Measurements from ENCODE around the gene KIFC3. TPM values are rescaled to one million over a fixed set of nuclear protein-coding genes. Genes with fewer than 3 reads are reported as not detected.

Gene KIFC3
- total RNA-seq, 4 donors from 2014 or later: 3.2 to 44.2 (median 17.4) TPM

GRCh38 chr16:57764341-57765159 lies 37.7 kb downstream of the KIFC3 start:
- DNase-seq: no peak
- no peak for TF ChIP-seq POLR2A (IDR thresholded peaks at IDR 0.05)
- TF ChIP-seq CTCF (IDR thresholded peaks at IDR 0.05): no peak
- Histone ChIP-seq H3K4me3 (no peak overlapping the region), H3K9me3 (no peaks in the 10 kb centered on the region), H3K36me3 (no peaks in the 10 kb centered on the region), H3K4me1 (no peaks in the 10 kb centered on the region), H3K27me3 (no peaks in the 10 kb centered on the region), H3K27ac (peak overlapping the region in 1 of 2 donors; percentile 31)
- intact Hi-C loops (cut with DNase I; ENCODE audit: low total_unique reads): no loop called here

GRCh38 chr16:57764006-57764340 lies 38.3 kb downstream of the KIFC3 start:
- no peaks in the 10 kb centered on the region for H3K9me3 ChIP-seq
- H3K27ac ChIP-seq: peak overlapping the region in 1 of 2 donors; percentile 31
- no peak overlapping the region for H3K4me3 ChIP-seq
- no peaks in the 10 kb centered on the region for H3K36me3 ChIP-seq
- TF ChIP-seq POLR2A (IDR thresholded peaks at IDR 0.05) (no peak), CTCF (IDR thresholded peaks at IDR 0.05) (no peak)
- H3K4me1 ChIP-seq: no peaks in the 10 kb centered on the region
- intact Hi-C loops (cut with DNase I; ENCODE audit: low total_unique reads): no loop called here
- DNase-seq: no peak
- no peaks in the 10 kb centered on the region for H3K27me3 ChIP-seq

- intact Hi-C loops (cut with DNase I; ENCODE audit: low total_unique reads): no loop called here
Observed at GRCh38 chr16:57763285-57764005, 38.8 kb downstream of the KIFC3 start.

GRCh38 chr16:57762365-57763040 lies 39.8 kb downstream of the KIFC3 start:
- H3K36me3 ChIP-seq: no peaks in the 10 kb centered on the region
- intact Hi-C loops (cut with DNase I; ENCODE audit: low total_unique reads): no loop called here
- no peaks in the 10 kb centered on the region for H3K9me3 ChIP-seq
- no peaks in the 10 kb centered on the region for H3K4me1 ChIP-seq
- H3K27me3 ChIP-seq: no peaks in the 10 kb centered on the region
- no peak for DNase-seq
- H3K27ac ChIP-seq: no peak overlapping the region
- TF ChIP-seq CTCF (IDR thresholded peaks at IDR 0.05) (no peak), POLR2A (IDR thresholded peaks at IDR 0.05) (no peak)
- no peak overlapping the region for H3K4me3 ChIP-seq

More at GRCh38 chr16:57763285-57764005, 38.8 kb downstream of the KIFC3 start:
- H3K4me3 ChIP-seq: no peak overlapping the region
- DNase-seq: no peak
- H3K4me1 ChIP-seq: no peaks in the 10 kb centered on the region
- no peak for TF ChIP-seq CTCF (IDR thresholded peaks at IDR 0.05)
- TF ChIP-seq POLR2A (IDR thresholded peaks at IDR 0.05): no peak
- no peaks in the 10 kb centered on the region for H3K9me3 ChIP-seq
- H3K36me3 ChIP-seq: no peaks in the 10 kb centered on the region
- no peak overlapping the region for H3K27ac ChIP-seq
- H3K27me3 ChIP-seq: no peaks in the 10 kb centered on the region

GRCh38 chr16:57761957-57762356 lies 40.3 kb downstream of the KIFC3 start:
- intact Hi-C loops (cut with DNase I; ENCODE audit: low total_unique reads): no loop called here
- Histone ChIP-seq H3K27me3 (no peaks in the 10 kb centered on the region), H3K36me3 (no peaks in the 10 kb centered on the region), H3K4me1 (no peaks in the 10 kb centered on the region), H3K27ac (no peak overlapping the region), H3K4me3 (no peak overlapping the region), H3K9me3 (no peaks in the 10 kb centered on the region)
- TF ChIP-seq POLR2A (IDR thresholded peaks at IDR 0.05) (no peak), CTCF (IDR thresholded peaks at IDR 0.05) (no peak)
- no peak for DNase-seq

All from uterus (tissue), 4 donors.